BE2C (cell line): ENCODE measurements around the gene SLC12A3.

Experiments used
- DNase-seq: peaks from one replicate; pipeline ENCODE4 v3.0.0-alpha.2; 2020
- H3K27me3 ChIP-seq: fragments of 250-450 bp; sonication (Bioruptor Pico); 2 replicates; pipeline ENCODE4 v1.5.1; 2020; ENCODE audit warnings: mild to moderate bottlenecking
- H3K36me3 ChIP-seq: fragments of 250-450 bp; sonication (Bioruptor Pico); 2 replicates; pipeline ENCODE4 v1.5.1; 2020; ENCODE audit warnings: mild to moderate bottlenecking
- H3K4me1 ChIP-seq: fragments of 250-450 bp; sonication (Bioruptor Pico); 2 replicates; pipeline ENCODE4 v1.5.1; 2020
- H3K4me3 ChIP-seq: 2 replicates; pipeline ENCODE4 v1.5.1; 2011; ENCODE audit warnings: low read depth, low read length
- H3K9me3 ChIP-seq: fragments of 250-450 bp; sonication (Bioruptor Pico); 2 replicates; pipeline ENCODE4 v1.5.1; 2020
- CTCF ChIP-seq: IDR thresholded peaks from 2 replicates; pipeline ENCODE4 v1.5.1; 2012; ENCODE audit warnings: mild to moderate bottlenecking, low read depth, low read length

The SLC12A3 gene

GRCh38 chr16:56892705-56893104, 27.7 kb downstream of the SLC12A3 start:
- DNase-seq = no peak

GRCh38 chr16:56894331-56894917, 29.4 kb downstream of the SLC12A3 start:
- H3K9me3 ChIP-seq = no peaks in the 10 kb centered on the region
- no peaks in the 10 kb centered on the region for H3K4me1 ChIP-seq
- H3K4me3 ChIP-seq = no peak overlapping the region
- TF ChIP-seq CTCF = no peak
- DNase-seq = no peak
- no peaks in the 10 kb centered on the region for H3K27me3 ChIP-seq
- no peaks in the 10 kb centered on the region for H3K36me3 ChIP-seq

More at GRCh38 chr16:56892705-56893104, 27.7 kb downstream of the SLC12A3 start:
- Histone ChIP-seq H3K4me3 (no peak overlapping the region), H3K4me1 (no peaks in the 10 kb centered on the region), H3K9me3 (no peaks in the 10 kb centered on the region), H3K27me3 (no peaks in the 10 kb centered on the region), H3K36me3 (no peaks in the 10 kb centered on the region)
- TF ChIP-seq CTCF = no peak

- no peaks in the 10 kb centered on the region for H3K9me3 ChIP-seq
- no peaks in the 10 kb centered on the region for H3K4me1 ChIP-seq
- no peaks in the 10 kb centered on the region for H3K27me3 ChIP-seq
- H3K36me3 ChIP-seq = no peaks in the 10 kb centered on the region
- no peak for DNase-seq
- H3K4me3 ChIP-seq = no peak overlapping the region
- TF ChIP-seq CTCF = no peak
Observed at GRCh38 chr16:56895813-56896212, 30.8 kb downstream of the SLC12A3 start.

- Histone ChIP-seq H3K36me3 (no peaks in the 10 kb centered on the region), H3K4me1 (no peaks in the 10 kb centered on the region), H3K4me3 (no peak overlapping the region), H3K9me3 (no peaks in the 10 kb centered on the region), H3K27me3 (no peaks in the 10 kb centered on the region)
- no peak for DNase-seq
- TF ChIP-seq CTCF = no peak
Observed at GRCh38 chr16:56896244-56896643, 31.2 kb downstream of the SLC12A3 start.

GRCh38 chr16:56897026-56897799, 32.2 kb downstream of the SLC12A3 start:
- H3K27me3 ChIP-seq = no peaks in the 10 kb centered on the region
- H3K9me3 ChIP-seq = no peaks in the 10 kb centered on the region
- no peaks in the 10 kb centered on the region for H3K36me3 ChIP-seq
- no peak overlapping the region for H3K4me3 ChIP-seq
- no peak for DNase-seq
- no peaks in the 10 kb centered on the region for H3K4me1 ChIP-seq
- TF ChIP-seq CTCF = no peak

GRCh38 chr16:56898847-56899246, 33.8 kb downstream of the SLC12A3 start:
- H3K4me1 ChIP-seq = no peaks in the 10 kb centered on the region
- H3K27me3 ChIP-seq = no peaks in the 10 kb centered on the region
- H3K4me3 ChIP-seq = no peak overlapping the region
- DNase-seq = no peak
- no peaks in the 10 kb centered on the region for H3K9me3 ChIP-seq
- no peak for TF ChIP-seq CTCF
- no peaks in the 10 kb centered on the region for H3K36me3 ChIP-seq
